SK-N-SH treated with all-trans-retinoic acid at 6 μM for 48 hours (cell line): ENCODE data around the gene ADCYAP1R1.

Source experiments
- CSDC2 ChIP-seq: fragments of 250-450 bp; sonication (Bioruptor Pico); IDR thresholded peaks from 2 replicates; pipeline ENCODE4 v1.5.0; 2020; ENCODE audit warnings: mild to moderate bottlenecking, moderate library complexity
- GLIS3 ChIP-seq: fragments of 250-450 bp; sonication (Bioruptor Pico); IDR thresholded peaks from 2 replicates; pipeline ENCODE4 v1.5.0; 2020; ENCODE audit warnings: mild to moderate bottlenecking, moderate library complexity
- RARB ChIP-seq: fragments of 250-450 bp; sonication (Bioruptor Pico); IDR thresholded peaks from 2 replicates; pipeline ENCODE4 v1.8.0; 2021; ENCODE audit warnings: mild to moderate bottlenecking, moderate library complexity
- ZFP30 ChIP-seq: fragments of 450-650 bp; formaldehyde crosslinking; IDR thresholded peaks from 2 replicates; pipeline ENCODE4 v1.5.0; 2022; ENCODE audit warnings: mild to moderate bottlenecking, moderate library complexity
- TF ChIP-seq, protein P1 (sequence below): fragments of 250-450 bp; sonication (Bioruptor Pico); IDR thresholded peaks from 2 replicates; pipeline ENCODE4 v1.5.1; 2020; ENCODE audit warnings: low read depth, mild to moderate bottlenecking, moderate library complexity
- TF ChIP-seq, protein P2 (sequence below): fragments of 250-450 bp; sonication (Bioruptor Pico); IDR thresholded peaks from 2 replicates; pipeline ENCODE4 v1.8.0; 2020; ENCODE audit warnings: mild to moderate bottlenecking, moderate library complexity, borderline replicate concordance

DNA sequence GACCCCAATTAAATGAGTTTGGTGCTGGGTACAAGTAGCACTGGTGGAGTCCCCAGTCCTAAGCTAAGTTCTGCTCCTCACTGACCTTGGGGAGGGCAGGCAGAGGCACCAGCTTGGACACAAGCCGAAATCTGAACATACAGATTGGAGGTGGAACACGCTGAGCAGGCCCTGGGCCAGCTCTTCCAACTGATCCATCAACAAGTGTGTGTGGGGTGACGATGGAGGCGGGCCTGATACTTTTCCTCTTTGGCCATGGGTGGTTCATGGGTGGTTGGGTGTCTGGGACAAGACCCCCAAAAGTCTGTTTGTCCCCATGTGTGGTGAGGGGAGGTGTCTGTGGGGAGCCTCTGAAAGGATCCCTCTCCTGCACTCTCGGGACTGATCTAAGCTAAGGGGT is 1.9 kb downstream of the ADCYAP1R1 start:
- TF ChIP-seq, protein P1, sequence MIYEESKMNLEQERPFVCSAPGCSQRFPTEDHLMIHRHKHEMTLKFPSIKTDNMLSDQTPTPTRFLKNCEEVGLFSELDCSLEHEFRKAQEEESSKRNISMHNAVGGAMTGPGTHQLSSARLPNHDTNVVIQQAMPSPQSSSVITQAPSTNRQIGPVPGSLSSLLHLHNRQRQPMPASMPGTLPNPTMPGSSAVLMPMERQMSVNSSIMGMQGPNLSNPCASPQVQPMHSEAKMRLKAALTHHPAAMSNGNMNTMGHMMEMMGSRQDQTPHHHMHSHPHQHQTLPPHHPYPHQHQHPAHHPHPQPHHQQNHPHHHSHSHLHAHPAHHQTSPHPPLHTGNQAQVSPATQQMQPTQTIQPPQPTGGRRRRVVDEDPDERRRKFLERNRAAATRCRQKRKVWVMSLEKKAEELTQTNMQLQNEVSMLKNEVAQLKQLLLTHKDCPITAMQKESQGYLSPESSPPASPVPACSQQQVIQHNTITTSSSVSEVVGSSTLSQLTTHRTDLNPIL: no peak
- TF ChIP-seq CSDC2 (CRISPR knock-in tag) (no peak), GLIS3 (CRISPR knock-in tag) (no peak), ZFP30 (no peak), RARB (CRISPR knock-in tag) (no peak)
- TF ChIP-seq, protein P2, sequence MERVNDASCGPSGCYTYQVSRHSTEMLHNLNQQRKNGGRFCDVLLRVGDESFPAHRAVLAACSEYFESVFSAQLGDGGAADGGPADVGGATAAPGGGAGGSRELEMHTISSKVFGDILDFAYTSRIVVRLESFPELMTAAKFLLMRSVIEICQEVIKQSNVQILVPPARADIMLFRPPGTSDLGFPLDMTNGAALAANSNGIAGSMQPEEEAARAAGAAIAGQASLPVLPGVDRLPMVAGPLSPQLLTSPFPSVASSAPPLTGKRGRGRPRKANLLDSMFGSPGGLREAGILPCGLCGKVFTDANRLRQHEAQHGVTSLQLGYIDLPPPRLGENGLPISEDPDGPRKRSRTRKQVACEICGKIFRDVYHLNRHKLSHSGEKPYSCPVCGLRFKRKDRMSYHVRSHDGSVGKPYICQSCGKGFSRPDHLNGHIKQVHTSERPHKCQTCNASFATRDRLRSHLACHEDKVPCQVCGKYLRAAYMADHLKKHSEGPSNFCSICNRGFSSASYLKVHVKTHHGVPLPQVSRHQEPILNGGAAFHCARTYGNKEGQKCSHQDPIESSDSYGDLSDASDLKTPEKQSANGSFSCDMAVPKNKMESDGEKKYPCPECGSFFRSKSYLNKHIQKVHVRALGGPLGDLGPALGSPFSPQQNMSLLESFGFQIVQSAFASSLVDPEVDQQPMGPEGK (CRISPR knock-in tag): no peak
